Activated T-helper 9 cell treated with anti-CD3 and anti-CD28 coated beads, Interleukin-2, amount 50 U/mL, for 16 hours (primary cell): ENCODE data around the gene TMEM266.

Experiments used
- DNase-seq: peaks from one replicate; pipeline ENCODE4 v3.0.0-alpha.2; 2020; ENCODE audit warnings: low read depth

Gene TMEM266

DNA sequence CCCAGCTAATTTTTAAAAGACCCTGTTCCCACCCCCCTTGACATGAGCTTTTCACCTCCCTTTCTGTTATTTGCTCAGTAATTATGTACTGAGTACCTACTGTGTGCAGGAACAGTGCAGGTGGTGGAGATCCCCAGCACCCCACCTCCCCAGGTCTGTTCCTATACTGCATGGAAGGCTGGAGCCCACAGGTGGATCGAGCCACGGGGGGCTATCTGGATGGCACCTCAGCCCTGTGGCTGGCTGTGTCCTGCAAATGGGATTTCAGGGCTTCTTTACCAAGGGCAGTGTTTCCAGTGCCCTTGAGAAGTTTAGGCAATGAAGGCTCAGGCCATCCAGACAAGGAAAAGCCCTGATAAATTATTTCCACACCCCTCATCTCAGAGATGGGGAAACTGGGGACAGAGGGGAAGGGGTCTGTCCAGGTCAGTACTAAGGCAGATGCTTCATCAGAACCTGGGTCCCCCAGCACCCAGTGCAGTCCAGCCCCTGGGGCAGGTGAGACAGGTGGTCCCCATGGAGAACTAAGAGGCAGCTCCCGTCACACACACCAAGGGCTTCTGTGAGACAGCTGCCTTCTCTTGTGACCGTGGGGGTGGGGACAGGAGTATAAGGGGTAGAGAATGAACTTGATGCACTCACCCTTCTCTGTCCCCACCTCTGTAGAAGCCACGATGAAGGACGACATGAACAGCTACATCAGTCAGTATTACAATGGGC, 141.9 kb downstream of the TMEM266 start:
- no peak for DNase-seq

DNA sequence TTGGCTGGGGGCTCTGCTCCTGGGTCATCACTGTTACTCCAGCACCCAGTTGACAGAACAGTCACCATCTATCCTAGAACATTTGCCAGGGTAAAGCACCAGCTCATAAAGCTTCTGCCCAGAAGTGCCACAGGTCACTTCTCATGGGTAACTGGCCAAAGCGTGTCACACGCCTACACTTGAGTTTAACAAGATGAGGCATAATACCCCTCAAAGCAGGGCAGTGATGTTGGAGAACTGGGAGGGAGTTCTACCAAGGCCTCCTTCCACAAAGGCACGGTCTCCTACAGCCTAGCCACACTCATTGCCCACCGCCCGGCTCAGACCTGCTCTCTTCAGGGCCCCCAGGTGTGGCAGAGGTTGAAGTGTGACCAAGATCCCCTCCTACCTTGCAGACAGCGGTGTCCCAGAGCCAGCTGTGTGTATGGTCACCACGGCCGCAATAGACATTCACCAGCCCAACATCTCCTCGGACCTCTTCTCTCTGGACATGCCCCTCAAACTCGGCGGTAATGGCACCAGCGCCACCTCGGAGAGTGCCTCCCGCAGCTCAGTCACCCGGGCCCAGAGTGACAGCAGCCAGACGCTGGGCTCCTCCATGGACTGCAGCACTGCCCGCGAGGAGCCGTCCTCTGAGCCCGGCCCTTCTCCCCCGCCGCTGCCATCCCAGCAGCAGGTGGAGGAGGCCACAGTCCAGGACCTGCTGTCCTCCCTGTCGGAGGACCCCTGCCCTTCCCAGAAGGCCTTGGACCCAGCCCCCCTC, 143.7 kb downstream of the TMEM266 start:
- no peak for DNase-seq

GRCh38 chr15:76204109-76204845, 144.5 kb downstream of the TMEM266 start:
- no peak for DNase-seq

- DNase-seq, result no peak
Observed at GRCh38 chr15:76204916-76205460, 145.2 kb downstream of the TMEM266 start.

DNA sequence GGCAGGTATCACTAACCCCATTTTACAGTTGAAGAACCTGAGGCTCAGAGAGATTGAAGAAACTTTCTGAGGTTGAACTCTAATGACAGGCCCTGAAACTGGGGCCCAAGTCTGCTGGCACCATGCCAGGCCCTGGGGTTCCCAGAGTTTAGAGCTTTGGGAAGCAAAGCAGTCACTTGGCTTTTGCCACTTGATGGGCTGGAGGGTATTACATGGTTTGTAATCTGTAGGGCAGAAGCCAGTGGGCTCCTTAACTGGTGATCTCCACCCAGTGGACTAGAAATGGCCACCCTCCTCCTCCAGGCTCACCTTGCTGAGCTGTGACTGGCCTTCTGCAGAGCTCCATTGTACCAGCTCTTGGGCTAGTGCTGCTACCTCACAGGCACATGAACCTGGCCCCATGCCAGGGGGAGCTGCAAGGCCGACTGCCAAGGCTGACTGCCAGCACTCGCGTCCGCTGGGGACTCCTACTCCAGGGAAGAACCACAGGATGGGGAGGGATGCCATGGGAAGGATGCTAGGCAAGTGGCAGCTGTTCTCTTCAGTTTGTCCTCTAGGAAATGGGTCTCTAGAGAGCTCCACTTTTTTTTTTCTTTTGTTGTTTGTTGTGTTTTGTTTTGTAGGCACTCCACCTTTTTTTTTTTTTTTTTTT, 146.7 kb downstream of the TMEM266 start:
- no peak for DNase-seq

- DNase-seq, result no peak
Observed at GRCh38 chr15:76208084-76208785, 148.4 kb downstream of the TMEM266 start.

DNA sequence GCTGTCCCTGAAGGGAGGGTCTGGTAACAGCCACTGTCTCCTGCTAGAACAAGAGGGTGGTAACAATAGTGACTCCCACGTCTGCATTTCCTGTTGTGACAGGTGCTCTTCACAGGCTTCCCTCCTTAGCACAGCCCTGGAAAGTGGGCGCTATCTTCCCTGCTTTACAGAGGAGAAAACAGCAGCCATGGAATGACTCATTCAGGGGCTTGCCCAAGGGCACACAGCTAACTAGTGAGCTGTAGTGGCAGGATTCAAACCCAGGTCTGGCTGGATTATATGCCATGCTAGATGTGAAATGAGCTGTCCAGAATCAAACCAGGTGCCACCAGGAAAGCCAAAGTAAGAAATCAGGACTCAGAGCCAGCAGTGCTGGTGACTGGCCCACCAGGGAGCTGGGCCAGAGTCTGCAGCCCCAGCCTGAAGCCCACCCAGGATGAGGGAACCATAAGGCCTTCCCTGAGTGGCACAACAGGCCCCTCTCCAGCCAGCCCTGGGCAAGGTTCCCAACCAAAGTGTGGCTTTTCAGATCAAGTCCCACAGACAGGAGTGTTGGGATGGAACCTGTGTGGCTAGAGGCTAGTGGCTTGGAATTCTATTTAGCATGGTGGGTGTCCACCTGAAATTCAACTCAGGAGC, 149.1 kb downstream of the TMEM266 start:
- no peak for DNase-seq

DNA sequence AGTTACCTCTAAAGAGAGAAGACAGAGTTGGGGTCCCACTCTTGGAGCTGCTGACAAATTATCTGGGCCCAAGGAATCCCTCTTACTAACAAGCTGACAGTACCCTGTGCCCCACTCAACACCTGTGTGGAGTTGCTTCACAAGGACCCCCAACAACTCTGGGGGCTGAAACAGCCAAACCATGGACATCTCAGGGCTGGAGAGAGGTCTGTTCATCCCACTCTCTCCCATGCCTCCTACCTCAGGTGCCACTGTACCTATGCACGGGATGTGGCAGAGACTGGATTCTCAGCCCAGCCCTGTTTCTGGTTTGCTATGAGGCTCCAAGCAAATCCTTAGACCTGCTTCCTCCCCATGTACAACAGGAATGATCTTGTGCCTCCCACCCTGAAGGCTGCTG, 149.7 kb downstream of the TMEM266 start:
- DNase-seq, result no peak

DNA sequence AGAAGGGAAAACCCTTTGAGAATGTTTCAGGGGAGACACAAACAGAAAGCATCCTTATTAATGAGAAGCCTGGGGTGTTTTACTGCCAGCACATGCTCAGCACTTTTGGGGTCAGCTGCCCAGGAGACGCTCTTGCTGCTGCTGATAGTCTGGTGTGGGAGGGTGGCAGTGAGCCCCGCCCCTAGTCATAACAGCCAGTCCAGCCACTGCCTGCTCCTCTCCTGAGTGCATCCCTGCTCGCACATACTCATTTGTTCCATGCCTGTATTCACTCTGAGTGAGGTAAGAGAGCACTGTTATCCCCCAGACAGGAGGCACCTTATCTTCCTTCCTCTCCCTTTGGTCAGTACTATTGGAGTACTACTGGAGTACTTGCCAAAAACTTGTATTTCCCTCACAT, 150.2 kb downstream of the TMEM266 start:
- no peak for DNase-seq

GRCh38 chr15:76215634-76216033, 155.8 kb downstream of the TMEM266 start:
- DNase-seq, result no peak

GRCh38 chr15:76217029-76217881, 157.5 kb downstream of the TMEM266 start:
- DNase-seq, result no peak

GRCh38 chr15:76217882-76218217, 158.1 kb downstream of the TMEM266 start:
- DNase-seq, result no peak

GRCh38 chr15:76221085-76221767, 161.4 kb downstream of the TMEM266 start:
- DNase-seq, result no peak

DNA sequence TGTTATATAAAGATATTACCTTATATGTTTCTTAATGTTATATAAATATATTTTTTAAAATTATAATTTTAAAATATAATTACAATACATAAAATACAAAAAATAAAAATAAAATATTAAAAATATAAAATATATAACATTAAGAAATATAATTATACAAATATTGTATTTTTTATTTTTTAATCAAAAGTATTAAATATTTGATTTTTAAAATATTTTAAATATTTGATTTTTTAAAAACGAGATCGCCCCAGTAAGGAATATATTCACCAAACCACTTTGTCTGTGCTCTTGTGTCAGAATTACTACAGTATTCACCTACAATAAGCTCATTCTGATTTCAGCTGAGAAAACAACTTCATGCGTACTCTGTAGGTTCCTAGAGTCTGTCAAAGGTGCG, 162.4 kb downstream of the TMEM266 start:
- DNase-seq, result no peak

- no peak for DNase-seq
Observed at GRCh38 chr15:76223521-76223920, 163.7 kb downstream of the TMEM266 start.

GRCh38 chr15:76229266-76229665, 169.5 kb downstream of the TMEM266 start:
- no peak for DNase-seq

- DNase-seq, result no peak
Observed at GRCh38 chr15:76233921-76234320, 174.1 kb downstream of the TMEM266 start.

DNA sequence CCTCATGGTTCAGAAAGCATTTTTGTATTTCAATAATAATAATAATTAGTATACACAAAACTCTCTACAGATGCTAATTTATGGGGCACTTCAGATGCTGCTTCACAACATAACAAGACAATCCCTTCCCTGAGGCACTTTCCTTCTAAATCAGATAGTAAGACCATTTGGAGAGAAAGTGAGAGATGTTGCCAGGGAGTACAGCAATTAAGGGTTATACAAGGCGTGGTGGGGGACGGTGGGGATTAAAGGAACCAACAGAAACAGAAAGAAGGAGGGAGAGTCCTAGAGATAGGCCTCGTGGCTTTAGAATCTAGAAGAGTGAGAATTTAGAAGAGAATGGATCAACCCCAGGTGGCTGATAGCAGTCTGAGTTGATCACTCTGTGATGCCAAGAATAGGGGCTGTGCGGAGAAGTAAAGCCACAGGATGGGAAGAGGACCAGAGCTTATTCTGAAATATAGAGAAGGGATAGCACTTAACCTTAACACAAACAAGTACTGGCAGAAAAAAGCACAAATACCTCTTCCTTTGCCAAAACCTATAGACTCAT, 174.6 kb downstream of the TMEM266 start:
- no peak for DNase-seq

- DNase-seq, result no peak
Observed at GRCh38 chr15:76235186-76235826, 175.5 kb downstream of the TMEM266 start.
